OCI-LY1 (cell line): ENCODE results near the gene MAPK12.

Source experiments
- H2AFZ ChIP-seq: fragments of 200-600 bp; sonication (generic), shearing (Covaris generic); 2 replicates; pipeline ENCODE4 v1.6.0; 2014; ENCODE audit warnings: antibody characterized with exemption, mild to moderate bottlenecking, low read length
- H3F3A ChIP-seq: fragments of 200-600 bp; sonication (generic), shearing (Covaris generic); 2 replicates; pipeline ENCODE4 v1.6.0; 2014; ENCODE audit warnings: mild to moderate bottlenecking, antibody characterized with exemption, low read length, moderate library complexity; ENCODE audit not compliant: insufficient read depth
- H3K27ac ChIP-seq: fragments of 200-600 bp; sonication (generic); 2 replicates; pipeline ENCODE4 v1.5.1; 2014; ENCODE audit warnings: low read length, mixed run types, mild to moderate bottlenecking, low read depth; ENCODE audit not compliant: poor library complexity, severe bottlenecking
- H3K27me3 ChIP-seq: fragments of 200-600 bp; sonication (generic); 2 replicates; pipeline ENCODE4 v1.6.0; 2014; ENCODE audit warnings: antibody characterized with exemption, mild to moderate bottlenecking, low read length, moderate library complexity; ENCODE audit not compliant: insufficient read depth
- H3K36me3 ChIP-seq: fragments of 200-600 bp; sonication (generic); 2 replicates; pipeline ENCODE4 v1.6.1; 2014; ENCODE audit warnings: mild to moderate bottlenecking, antibody characterized with exemption, low read length, moderate library complexity, mixed read lengths; ENCODE audit not compliant: insufficient read depth
- H3K4me1 ChIP-seq: fragments of 200-600 bp; sonication (generic); 2 replicates; pipeline ENCODE4 v1.5.1; 2014; ENCODE audit warnings: mild to moderate bottlenecking, low read length, moderate library complexity; ENCODE audit not compliant: insufficient read depth, severe bottlenecking
- H3K4me2 ChIP-seq: fragments of 200-600 bp; sonication (generic), shearing (Covaris generic); 2 replicates; pipeline ENCODE4 v1.6.1; 2014; ENCODE audit warnings: low read length
- H3K4me3 ChIP-seq: fragments of 200-600 bp; sonication (generic); 2 replicates; pipeline ENCODE4 v1.5.1; 2014; ENCODE audit warnings: low read length, low read depth, mild to moderate bottlenecking, mixed read lengths; ENCODE audit not compliant: poor library complexity, severe bottlenecking
- H3K79me2 ChIP-seq: fragments of 200-600 bp; shearing (Covaris generic); 2 replicates; pipeline ENCODE4 v1.6.1; 2016; ENCODE audit warnings: mixed run types, low read length, mixed read lengths; ENCODE audit not compliant: insufficient read depth
- H3K9ac ChIP-seq: fragments of 200-600 bp; sonication (generic), shearing (Covaris generic); 2 replicates; pipeline ENCODE4 v1.6.1; 2014; ENCODE audit warnings: mild to moderate bottlenecking, low read length, mixed read lengths
- H3K9me2 ChIP-seq: fragments of 200-600 bp; sonication (generic), shearing (Covaris generic); 2 replicates; pipeline ENCODE4 v1.6.1; 2014; ENCODE audit warnings: low read depth, mild to moderate bottlenecking, low read length, mixed read lengths
- H3K9me3 ChIP-seq: fragments of 200-600 bp; shearing (Covaris generic); 2 replicates; pipeline ENCODE4 v1.6.1; 2014; ENCODE audit warnings: low read length, mixed read lengths
- H4K20me1 ChIP-seq: fragments of 200-600 bp; sonication (generic), shearing (Covaris generic); 2 replicates; pipeline ENCODE4 v1.6.0; 2016; ENCODE audit warnings: mild to moderate bottlenecking, low read length; ENCODE audit not compliant: insufficient read depth
- CTCF ChIP-seq: fragments of 200-600 bp; sonication (generic), shearing (Covaris generic); IDR thresholded peaks from 2 replicates; pipeline ENCODE4 v1.5.1; 2017; ENCODE audit warnings: mild to moderate bottlenecking, antibody characterized with exemption, low read length, moderate library complexity, mixed read lengths
- EZH2 ChIP-seq: fragments of 200-600 bp; sonication (generic), shearing (Covaris generic); IDR thresholded peaks from 2 replicates; pipeline ENCODE4 v1.8.0; 2017; ENCODE audit warnings: borderline replicate concordance, mixed run types, mild to moderate bottlenecking, antibody characterized with exemption, low read length, moderate library complexity, mixed read lengths

MAPK12 gene

DNA sequence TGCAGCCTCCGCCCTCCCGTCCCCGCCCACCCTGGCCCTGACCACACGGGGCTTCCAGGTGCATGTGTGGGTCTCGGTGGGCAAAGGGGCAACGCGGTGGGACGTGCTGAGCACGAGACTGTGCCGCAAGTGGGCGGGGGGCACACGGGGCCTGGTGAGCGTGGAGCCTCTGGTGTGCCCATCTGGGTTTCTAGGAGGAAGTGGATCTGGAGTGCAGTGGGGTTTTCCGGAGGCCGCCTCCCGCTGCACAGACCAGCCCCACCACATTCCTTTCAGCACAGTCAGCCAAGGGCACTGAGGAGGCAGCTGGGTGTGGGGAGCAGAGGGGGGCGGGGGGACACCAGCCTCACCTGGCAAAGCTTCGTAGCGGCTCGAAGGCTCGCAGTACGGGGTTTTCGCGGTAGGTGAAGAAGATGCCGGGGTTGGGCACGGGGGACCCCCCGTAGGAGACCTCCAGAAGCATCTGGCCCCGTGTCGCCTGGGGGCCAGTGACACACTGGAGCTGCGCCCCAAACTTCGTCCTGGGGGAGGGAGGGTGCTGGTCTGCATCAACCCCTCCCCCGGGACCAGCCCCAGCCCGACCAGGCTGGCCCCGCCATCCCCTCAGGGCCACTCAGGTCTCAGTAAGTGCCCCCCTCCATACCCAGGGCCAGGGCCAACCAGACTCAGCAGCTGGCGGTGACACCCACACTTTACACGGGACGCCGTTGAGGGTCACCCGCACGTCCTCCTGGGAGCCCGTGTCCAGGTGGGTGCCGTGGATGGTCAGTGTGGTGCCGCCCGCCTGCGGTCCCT lies 21.1 kb upstream of the MAPK12 start:
- no peak overlapping the region for H3K27ac ChIP-seq

GRCh38 chr22:50281957-50282356 lies 20.5 kb upstream of the MAPK12 start:
- H2AFZ ChIP-seq, result no peak overlapping the region
- H3K36me3 ChIP-seq, result no peaks in the 10 kb centered on the region
- H3K4me2 ChIP-seq, result no peak overlapping the region
- H4K20me1 ChIP-seq, result no peaks in the 10 kb centered on the region
- H3K9ac ChIP-seq, result no peak overlapping the region
- H3F3A ChIP-seq, result no peaks in the 10 kb centered on the region
- H3K4me1 ChIP-seq, result no peaks in the 10 kb centered on the region
- H3K27ac ChIP-seq, result no peak overlapping the region
- no peaks in the 10 kb centered on the region for H3K79me2 ChIP-seq
- H3K4me3 ChIP-seq, result no peak overlapping the region
- no peaks in the 10 kb centered on the region for H3K9me3 ChIP-seq
- peaks cover 17% of the 10 kb centered on the region for H3K27me3 ChIP-seq
- TF ChIP-seq CTCF, result no peak
- no peak for TF ChIP-seq EZH2
- H3K9me2 ChIP-seq, result no peaks in the 10 kb centered on the region

More for the DNA sequence above, 21.1 kb upstream of the MAPK12 start:
- Histone ChIP-seq H2AFZ (no peak overlapping the region), H3K9me2 (no peaks in the 10 kb centered on the region), H3K9me3 (no peaks in the 10 kb centered on the region), H3K4me3 (no peak overlapping the region), H3F3A (no peaks in the 10 kb centered on the region), H3K9ac (no peak overlapping the region), H3K4me1 (no peaks in the 10 kb centered on the region), H4K20me1 (no peaks in the 10 kb centered on the region), H3K27me3 (peaks cover 17% of the 10 kb centered on the region), H3K36me3 (no peaks in the 10 kb centered on the region), H3K4me2 (no peak overlapping the region), H3K79me2 (no peaks in the 10 kb centered on the region)
- TF ChIP-seq EZH2 (no peak), CTCF (no peak)

DNA sequence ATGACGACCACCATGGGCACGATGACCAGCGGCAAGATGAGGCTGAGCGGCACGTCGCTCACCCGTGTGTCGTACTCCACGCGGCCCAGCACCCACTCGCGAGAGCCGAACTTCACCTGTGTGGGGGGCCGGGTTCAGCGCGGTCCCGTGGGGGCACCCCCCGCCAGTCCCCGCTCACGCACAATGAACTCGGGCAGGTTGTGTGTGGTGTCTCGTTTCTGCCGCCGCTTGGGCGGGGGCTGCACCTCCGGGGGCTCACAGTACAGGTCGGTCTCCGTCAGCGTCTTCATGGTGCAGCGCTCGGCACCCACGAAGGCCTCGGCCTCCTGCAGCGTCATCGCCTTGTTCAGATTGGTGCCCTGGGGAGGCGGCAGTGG lies 19.9 kb upstream of the MAPK12 start:
- H3F3A ChIP-seq, result no peaks in the 10 kb centered on the region
- H3K9me3 ChIP-seq, result no peaks in the 10 kb centered on the region
- H4K20me1 ChIP-seq, result no peaks in the 10 kb centered on the region
- H3K27ac ChIP-seq, result no peak overlapping the region
- no peak overlapping the region for H3K4me3 ChIP-seq
- H2AFZ ChIP-seq, result no peak overlapping the region
- H3K9me2 ChIP-seq, result no peaks in the 10 kb centered on the region
- H3K36me3 ChIP-seq, result no peaks in the 10 kb centered on the region
- H3K9ac ChIP-seq, result no peak overlapping the region
- TF ChIP-seq CTCF (no peak), EZH2 (no peak)
- H3K79me2 ChIP-seq, result no peaks in the 10 kb centered on the region
- H3K4me1 ChIP-seq, result no peaks in the 10 kb centered on the region
- peaks cover 15% of the 10 kb centered on the region for H3K27me3 ChIP-seq
- no peak overlapping the region for H3K4me2 ChIP-seq
